ENCODE results near the gene SMG1.
"Not testable (repeated sequence)": the region's sequence is repeated elsewhere in the genome, so short reads cannot be mapped to it uniquely, and the experiment has no call there.

Gene SMG1

DNA sequence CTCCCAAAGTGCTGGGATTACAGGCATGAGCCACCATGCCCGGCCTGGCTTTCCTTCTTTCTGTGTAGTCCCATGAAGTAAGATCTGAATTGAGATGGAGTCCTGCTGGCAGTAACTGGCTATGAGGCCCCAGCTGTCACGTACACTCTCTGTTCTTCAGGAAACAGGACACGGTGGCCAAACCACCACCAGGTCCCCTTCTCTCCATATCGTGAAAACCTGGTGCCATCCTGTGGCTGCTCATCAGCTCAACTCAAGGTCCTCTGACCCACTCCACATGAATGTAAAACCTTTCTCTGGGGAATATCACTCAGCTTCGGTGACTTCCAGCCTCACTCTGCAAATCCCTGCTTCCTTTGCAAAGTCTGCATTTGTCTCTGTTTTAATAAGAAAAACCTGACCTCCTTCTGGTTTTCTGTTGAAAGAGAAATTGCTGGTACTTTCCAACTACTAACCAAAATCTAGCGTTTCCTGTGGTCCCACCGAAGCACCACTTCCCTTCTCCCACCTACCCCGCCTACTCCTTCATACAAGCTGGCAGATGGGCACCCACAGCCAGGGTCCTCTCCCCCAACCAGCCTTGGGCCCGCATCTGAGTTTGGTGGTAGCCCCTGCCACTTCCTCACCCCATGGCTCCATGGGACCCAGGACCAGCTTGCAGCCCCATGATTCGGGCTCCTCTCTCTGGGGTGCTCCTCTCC, 168.1 kb downstream of the SMG1 start:
- DNase-seq = not testable (repeated sequence)

DNA sequence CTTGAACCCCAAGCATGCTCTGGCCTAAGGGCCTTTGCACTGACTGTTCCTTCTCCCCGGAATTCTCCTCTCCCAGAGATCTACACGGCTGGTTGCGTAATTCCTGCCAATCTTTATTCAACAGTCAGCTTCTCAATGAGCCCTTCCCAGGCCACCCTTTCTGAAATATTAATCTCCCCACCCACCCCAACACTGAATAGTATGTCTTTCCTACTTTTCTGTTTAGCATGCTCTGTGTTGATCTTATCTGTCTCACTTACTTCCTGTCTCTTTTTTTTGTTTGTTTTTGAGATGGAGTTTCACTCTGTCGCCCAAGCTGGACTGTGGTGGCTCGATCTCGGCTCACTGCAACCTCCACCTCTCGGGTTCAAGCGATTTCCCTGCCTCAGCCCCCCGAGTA, 169.6 kb downstream of the SMG1 start:
- not testable (repeated sequence) for DNase-seq
